ENCODE data around the gene FOXP1. TPM values are rescaled to one million over a fixed set of nuclear protein-coding genes. Genes with fewer than 3 reads are reported as not detected.

FOXP1 gene
- total RNA-seq, 1 experiment from 2014 or later = 24.7 TPM

- no peaks in the 10 kb centered on the region for H3K27me3 ChIP-seq (ENCODE audit: control insufficient read depth, insufficient read depth, low read length)
- H3K36me3 ChIP-seq (replicated peaks; ENCODE audit: control insufficient read depth, insufficient read depth, low read length) = no peaks in the 10 kb centered on the region
- DNase-seq = no peak
- H3K4me3 ChIP-seq (ENCODE audit: insufficient read depth, low read depth, low read length) = no peak overlapping the region
Measured at GRCh38 chr3:71450162-71450561, 133.4 kb downstream of the FOXP1 start.

- no peak overlapping the region for H3K4me3 ChIP-seq (ENCODE audit: insufficient read depth, low read depth, low read length)
- no peak for DNase-seq
- H3K36me3 ChIP-seq (replicated peaks; ENCODE audit: control insufficient read depth, insufficient read depth, low read length) = no peaks in the 10 kb centered on the region
- no peaks in the 10 kb centered on the region for H3K27me3 ChIP-seq (ENCODE audit: control insufficient read depth, insufficient read depth, low read length)
Measured at GRCh38 chr3:71447803-71448202, 135.7 kb downstream of the FOXP1 start.

GRCh38 chr3:71447197-71447596, 136.3 kb downstream of the FOXP1 start:
- Histone ChIP-seq H3K4me3 (ENCODE audit: insufficient read depth, low read depth, low read length) (no peak overlapping the region), H3K27me3 (ENCODE audit: control insufficient read depth, insufficient read depth, low read length) (no peaks in the 10 kb centered on the region), H3K36me3 (replicated peaks; ENCODE audit: control insufficient read depth, insufficient read depth, low read length) (no peaks in the 10 kb centered on the region)
- DNase-seq = no peak

- Histone ChIP-seq H3K36me3 (replicated peaks; ENCODE audit: control insufficient read depth, insufficient read depth, low read length) (no peaks in the 10 kb centered on the region), H3K27me3 (ENCODE audit: control insufficient read depth, insufficient read depth, low read length) (no peaks in the 10 kb centered on the region), H3K4me3 (ENCODE audit: insufficient read depth, low read depth, low read length) (no peak overlapping the region)
- no peak for DNase-seq
Measured at GRCh38 chr3:71446734-71447133, 136.8 kb downstream of the FOXP1 start.

GRCh38 chr3:71446260-71446659, 137.3 kb downstream of the FOXP1 start:
- no peak for DNase-seq
- Histone ChIP-seq H3K36me3 (replicated peaks; ENCODE audit: control insufficient read depth, insufficient read depth, low read length) (no peaks in the 10 kb centered on the region), H3K27me3 (ENCODE audit: control insufficient read depth, insufficient read depth, low read length) (no peaks in the 10 kb centered on the region), H3K4me3 (ENCODE audit: insufficient read depth, low read depth, low read length) (no peak overlapping the region)

- DNase-seq = no peak
- no peak overlapping the region for H3K4me3 ChIP-seq (ENCODE audit: insufficient read depth, low read depth, low read length)
- H3K27me3 ChIP-seq (ENCODE audit: control insufficient read depth, insufficient read depth, low read length) = no peaks in the 10 kb centered on the region
- H3K36me3 ChIP-seq (replicated peaks; ENCODE audit: control insufficient read depth, insufficient read depth, low read length) = no peaks in the 10 kb centered on the region
Measured at GRCh38 chr3:71444861-71445259, 138.7 kb downstream of the FOXP1 start.

- no peak overlapping the region for H3K4me3 ChIP-seq (ENCODE audit: insufficient read depth, low read depth, low read length)
- H3K36me3 ChIP-seq (replicated peaks; ENCODE audit: control insufficient read depth, insufficient read depth, low read length) = no peaks in the 10 kb centered on the region
- no peaks in the 10 kb centered on the region for H3K27me3 ChIP-seq (ENCODE audit: control insufficient read depth, insufficient read depth, low read length)
- DNase-seq = no peak
Measured at GRCh38 chr3:71444028-71444860, 139.3 kb downstream of the FOXP1 start.

- H3K4me3 ChIP-seq (ENCODE audit: insufficient read depth, low read depth, low read length) = no peak overlapping the region
- no peak for DNase-seq
- H3K36me3 ChIP-seq (replicated peaks; ENCODE audit: control insufficient read depth, insufficient read depth, low read length) = no peaks in the 10 kb centered on the region
- no peaks in the 10 kb centered on the region for H3K27me3 ChIP-seq (ENCODE audit: control insufficient read depth, insufficient read depth, low read length)
Measured at GRCh38 chr3:71443332-71443731, 140.2 kb downstream of the FOXP1 start.

GRCh38 chr3:71442652-71443042, 140.9 kb downstream of the FOXP1 start:
- no peak for DNase-seq
- H3K27me3 ChIP-seq (ENCODE audit: control insufficient read depth, insufficient read depth, low read length) = no peaks in the 10 kb centered on the region

GRCh38 chr3:71441925-71442651, 141.4 kb downstream of the FOXP1 start:
- DNase-seq = no peak
- Histone ChIP-seq H3K36me3 (replicated peaks; ENCODE audit: control insufficient read depth, insufficient read depth, low read length) (no peaks in the 10 kb centered on the region), H3K27me3 (ENCODE audit: control insufficient read depth, insufficient read depth, low read length) (no peaks in the 10 kb centered on the region), H3K4me3 (ENCODE audit: insufficient read depth, low read depth, low read length) (no peak overlapping the region)

More at GRCh38 chr3:71442652-71443042, 140.9 kb downstream of the FOXP1 start:
- Histone ChIP-seq H3K4me3 (ENCODE audit: insufficient read depth, low read depth, low read length) (no peak overlapping the region), H3K36me3 (replicated peaks; ENCODE audit: control insufficient read depth, insufficient read depth, low read length) (no peaks in the 10 kb centered on the region)

- no peak for DNase-seq
Measured at GRCh38 chr3:71441217-71441924, 142.2 kb downstream of the FOXP1 start.

GRCh38 chr3:71438904-71439303, 144.6 kb downstream of the FOXP1 start:
- Histone ChIP-seq H3K27me3 (ENCODE audit: control insufficient read depth, insufficient read depth, low read length) (no peaks in the 10 kb centered on the region), H3K36me3 (replicated peaks; ENCODE audit: control insufficient read depth, insufficient read depth, low read length) (no peaks in the 10 kb centered on the region), H3K4me3 (ENCODE audit: insufficient read depth, low read depth, low read length) (no peak overlapping the region)
- DNase-seq = no peak

More at GRCh38 chr3:71441217-71441924, 142.2 kb downstream of the FOXP1 start:
- H3K27me3 ChIP-seq (ENCODE audit: control insufficient read depth, insufficient read depth, low read length) = no peaks in the 10 kb centered on the region
- H3K4me3 ChIP-seq (ENCODE audit: insufficient read depth, low read depth, low read length) = no peak overlapping the region
- no peaks in the 10 kb centered on the region for H3K36me3 ChIP-seq (replicated peaks; ENCODE audit: control insufficient read depth, insufficient read depth, low read length)

GRCh38 chr3:71438071-71438685, 145.3 kb downstream of the FOXP1 start:
- H3K27me3 ChIP-seq (ENCODE audit: control insufficient read depth, insufficient read depth, low read length) = no peaks in the 10 kb centered on the region
- DNase-seq = peak; percentile 36
- no peak overlapping the region for H3K4me3 ChIP-seq (ENCODE audit: insufficient read depth, low read depth, low read length)
- no peaks in the 10 kb centered on the region for H3K36me3 ChIP-seq (replicated peaks; ENCODE audit: control insufficient read depth, insufficient read depth, low read length)

- Histone ChIP-seq H3K27me3 (ENCODE audit: control insufficient read depth, insufficient read depth, low read length) (no peaks in the 10 kb centered on the region), H3K36me3 (replicated peaks; ENCODE audit: control insufficient read depth, insufficient read depth, low read length) (no peaks in the 10 kb centered on the region), H3K4me3 (ENCODE audit: insufficient read depth, low read depth, low read length) (no peak overlapping the region)
- DNase-seq = no peak
Measured at GRCh38 chr3:71436337-71436736, 147.2 kb downstream of the FOXP1 start.

Measured in H7 (cell line).